HL-60/S4 treated with retinoic acid at 250 ng/mL for 4 days and 3 days (cell line): ENCODE measurements around the gene NCK2.

ENCODE experiments used
- in situ Hi-C: fragments of 300-500 bp; cut with MboI; formaldehyde crosslinking; loops from 2 replicates; pipeline ENCODE4 v1.7.0; 2022; ENCODE audit warnings: low sequenced_read_pairs

The NCK2 gene

GRCh38 chr2:105842555-105842954, 97.8 kb downstream of the NCK2 start:
- in situ Hi-C loops: no loop called here

- in situ Hi-C loops: no loop called here
Observed at GRCh38 chr2:105843476-105844374, 99.0 kb downstream of the NCK2 start.

- in situ Hi-C loops: no loop called here
Observed at GRCh38 chr2:105845976-105846375, 101.3 kb downstream of the NCK2 start.

- in situ Hi-C loops: no loop called here
Observed at GRCh38 chr2:105847056-105847455, 102.3 kb downstream of the NCK2 start.

GRCh38 chr2:105848367-105848766, 103.7 kb downstream of the NCK2 start:
- in situ Hi-C loops: no loop called here

- in situ Hi-C loops: no loop called here
Observed at GRCh38 chr2:105849431-105850179, 104.9 kb downstream of the NCK2 start.

GRCh38 chr2:105852066-105852465, 107.4 kb downstream of the NCK2 start:
- in situ Hi-C loops: no loop called here

- in situ Hi-C loops: no loop called here
Observed at GRCh38 chr2:105853354-105854088, 108.8 kb downstream of the NCK2 start.

- in situ Hi-C loops: no loop called here
Observed at GRCh38 chr2:105854972-105855371, 110.3 kb downstream of the NCK2 start.

GRCh38 chr2:105856581-105856980, 111.9 kb downstream of the NCK2 start:
- in situ Hi-C loops: no loop called here

GRCh38 chr2:105857076-105857740, 112.5 kb downstream of the NCK2 start:
- in situ Hi-C loops: no loop called here

GRCh38 chr2:105858868-105859693, 114.4 kb downstream of the NCK2 start:
- in situ Hi-C loops: no loop called here

- in situ Hi-C loops: no loop called here
Observed at GRCh38 chr2:105859694-105859951, 114.9 kb downstream of the NCK2 start.

- in situ Hi-C loops: no loop called here
Observed at GRCh38 chr2:105860567-105860966, 115.9 kb downstream of the NCK2 start.

- in situ Hi-C loops: no loop called here
Observed at GRCh38 chr2:105861200-105861599, 116.5 kb downstream of the NCK2 start.

GRCh38 chr2:105862843-105863242, 118.1 kb downstream of the NCK2 start:
- in situ Hi-C loops: no loop called here

GRCh38 chr2:105864262-105864661, 119.5 kb downstream of the NCK2 start:
- in situ Hi-C loops: no loop called here

GRCh38 chr2:105865222-105865913, 120.7 kb downstream of the NCK2 start:
- in situ Hi-C loops: no loop called here
